CD4-positive, alpha-beta T cell treated with Interleukin-6 for 4 hours (primary cell): ENCODE measurements around the gene ACTN1.
A peak's percentile ranks its signal among the peaks of the same experiment; 100 is the strongest.

Experiments used
- DNase-seq: peaks from one replicate; pipeline ENCODE4 v3.0.0-alpha.2; 2020; ENCODE audit warnings: mixed read lengths

ACTN1 gene

GRCh38 chr14:68968721-68969120 is 10.4 kb downstream of the ACTN1 start:
- DNase-seq = no peak

- DNase-seq = peak; percentile 88
These were observed 11.1 kb downstream of the ACTN1 start for GRCh38 chr14:68968051-68968450.

GRCh38 chr14:68967459-68967940 is 11.6 kb downstream of the ACTN1 start:
- DNase-seq = no peak

GRCh38 chr14:68966872-68967301 is 12.2 kb downstream of the ACTN1 start:
- no peak for DNase-seq

- no peak for DNase-seq
These were observed 13.8 kb downstream of the ACTN1 start for GRCh38 chr14:68965261-68965761.

GRCh38 chr14:68964300-68965093 is 14.6 kb downstream of the ACTN1 start:
- DNase-seq = no peak

- no peak for DNase-seq
These were observed 16.4 kb downstream of the ACTN1 start for GRCh38 chr14:68962681-68963080.

GRCh38 chr14:68961781-68962584 is 17.1 kb downstream of the ACTN1 start:
- no peak for DNase-seq

- DNase-seq = no peak
These were observed 17.7 kb downstream of the ACTN1 start for GRCh38 chr14:68961361-68961760.

- no peak for DNase-seq
These were observed 19.0 kb downstream of the ACTN1 start for GRCh38 chr14:68960123-68960522.

- no peak for DNase-seq
These were observed 20.1 kb downstream of the ACTN1 start for GRCh38 chr14:68959035-68959434.

GRCh38 chr14:68958553-68958952 is 20.5 kb downstream of the ACTN1 start:
- no peak for DNase-seq

- DNase-seq = no peak
These were observed 21.3 kb downstream of the ACTN1 start for GRCh38 chr14:68957775-68958174.

- no peak for DNase-seq
These were observed 22.4 kb downstream of the ACTN1 start for GRCh38 chr14:68956724-68957123.

GRCh38 chr14:68955851-68956179 is 23.3 kb downstream of the ACTN1 start:
- DNase-seq = no peak

- DNase-seq = no peak
These were observed 23.8 kb downstream of the ACTN1 start for GRCh38 chr14:68955164-68955850.

GRCh38 chr14:68953196-68953555 is 25.9 kb downstream of the ACTN1 start:
- no peak for DNase-seq

GRCh38 chr14:68952531-68953195 is 26.4 kb downstream of the ACTN1 start:
- DNase-seq = no peak

- DNase-seq = no peak
These were observed 27.1 kb downstream of the ACTN1 start for GRCh38 chr14:68951800-68952530.

- no peak for DNase-seq
These were observed 27.9 kb downstream of the ACTN1 start for GRCh38 chr14:68951035-68951797.

- DNase-seq = no peak
These were observed 29.0 kb downstream of the ACTN1 start for GRCh38 chr14:68950111-68950510.
